Measurements from ENCODE around the gene POLG2.

DNA sequence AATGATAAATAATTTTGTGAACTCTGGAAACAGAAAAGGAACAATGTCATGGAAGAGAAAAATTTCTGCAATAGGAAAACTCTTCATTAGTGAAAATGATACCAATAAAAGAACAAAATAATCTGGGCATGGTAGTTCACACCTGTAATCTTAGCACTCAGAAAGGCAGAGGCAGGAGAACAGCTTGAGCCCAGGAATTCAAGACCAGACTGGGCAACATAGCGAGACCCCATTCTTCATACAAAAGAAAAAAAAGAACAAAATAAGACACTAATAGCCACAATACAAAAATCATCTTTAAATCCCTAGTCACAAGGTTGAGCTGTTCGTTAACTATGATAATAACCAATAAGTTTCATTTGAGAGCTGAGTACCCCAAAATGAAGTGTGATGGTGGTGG lies 8.6 kb downstream of the POLG2 start:
- TF ChIP-seq, protein P1, sequence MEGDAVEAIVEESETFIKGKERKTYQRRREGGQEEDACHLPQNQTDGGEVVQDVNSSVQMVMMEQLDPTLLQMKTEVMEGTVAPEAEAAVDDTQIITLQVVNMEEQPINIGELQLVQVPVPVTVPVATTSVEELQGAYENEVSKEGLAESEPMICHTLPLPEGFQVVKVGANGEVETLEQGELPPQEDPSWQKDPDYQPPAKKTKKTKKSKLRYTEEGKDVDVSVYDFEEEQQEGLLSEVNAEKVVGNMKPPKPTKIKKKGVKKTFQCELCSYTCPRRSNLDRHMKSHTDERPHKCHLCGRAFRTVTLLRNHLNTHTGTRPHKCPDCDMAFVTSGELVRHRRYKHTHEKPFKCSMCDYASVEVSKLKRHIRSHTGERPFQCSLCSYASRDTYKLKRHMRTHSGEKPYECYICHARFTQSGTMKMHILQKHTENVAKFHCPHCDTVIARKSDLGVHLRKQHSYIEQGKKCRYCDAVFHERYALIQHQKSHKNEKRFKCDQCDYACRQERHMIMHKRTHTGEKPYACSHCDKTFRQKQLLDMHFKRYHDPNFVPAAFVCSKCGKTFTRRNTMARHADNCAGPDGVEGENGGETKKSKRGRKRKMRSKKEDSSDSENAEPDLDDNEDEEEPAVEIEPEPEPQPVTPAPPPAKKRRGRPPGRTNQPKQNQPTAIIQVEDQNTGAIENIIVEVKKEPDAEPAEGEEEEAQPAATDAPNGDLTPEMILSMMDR (IDR thresholded peaks at IDR 0.05 in 2 of 3, conservative IDR thresholded peaks at IDR 0.05 in 1 of 3; ENCODE audit: borderline replicate concordance in 1 of 3, insufficient read depth in 1 of 3, low read depth in 2 of 3, low read length in 2 of 3): no peak
- no peak for TF ChIP-seq JUND (IDR thresholded peaks at IDR 0.05)
- no peak for TF ChIP-seq SP1 (IDR thresholded peaks at IDR 0.05; ENCODE audit: low read depth)
